ENCODE measurements around the gene SERPINB11.
"Not testable (repeated sequence)": the region's sequence is repeated elsewhere in the genome, so short reads cannot be mapped to it uniquely, and the experiment has no call there.

The SERPINB11 gene

GRCh38 chr18:63730773-63731172 is 28.0 kb downstream of the SERPINB11 start:
- DNase-seq (ENCODE audit: low read depth): no peak

- DNase-seq (ENCODE audit: low read depth): no peak
These were observed 28.5 kb downstream of the SERPINB11 start for GRCh38 chr18:63731215-63731614.

DNA sequence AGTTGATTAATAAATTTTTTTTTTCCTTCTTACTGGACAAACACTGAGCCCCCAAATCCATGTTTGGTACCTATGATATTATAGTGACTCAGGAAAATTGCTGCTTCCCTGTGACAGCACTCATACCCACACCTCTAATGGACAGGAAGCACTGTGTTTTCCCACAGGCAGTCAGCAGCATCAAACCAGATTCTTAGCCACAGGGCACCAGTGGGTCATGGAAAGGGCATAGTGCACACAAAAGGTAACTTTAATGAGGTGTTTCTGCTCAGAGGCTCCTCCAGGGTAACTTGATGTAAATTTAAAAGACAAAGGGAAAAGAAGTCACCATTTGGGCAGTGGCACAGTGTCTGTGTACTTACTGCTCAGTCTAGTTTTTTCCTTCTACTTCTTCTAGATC is 34.1 kb downstream of the SERPINB11 start:
- DNase-seq (ENCODE audit: low read depth): no peak

- no peak for DNase-seq (ENCODE audit: low read depth)
These were observed 39.0 kb downstream of the SERPINB11 start for GRCh38 chr18:63741769-63742168.

GRCh38 chr18:63747006-63747405 is 44.2 kb downstream of the SERPINB11 start:
- DNase-seq (ENCODE audit: low read depth): no peak

- no peak for DNase-seq (ENCODE audit: low read depth)
These were observed 46.7 kb downstream of the SERPINB11 start for GRCh38 chr18:63749489-63749888.

DNA sequence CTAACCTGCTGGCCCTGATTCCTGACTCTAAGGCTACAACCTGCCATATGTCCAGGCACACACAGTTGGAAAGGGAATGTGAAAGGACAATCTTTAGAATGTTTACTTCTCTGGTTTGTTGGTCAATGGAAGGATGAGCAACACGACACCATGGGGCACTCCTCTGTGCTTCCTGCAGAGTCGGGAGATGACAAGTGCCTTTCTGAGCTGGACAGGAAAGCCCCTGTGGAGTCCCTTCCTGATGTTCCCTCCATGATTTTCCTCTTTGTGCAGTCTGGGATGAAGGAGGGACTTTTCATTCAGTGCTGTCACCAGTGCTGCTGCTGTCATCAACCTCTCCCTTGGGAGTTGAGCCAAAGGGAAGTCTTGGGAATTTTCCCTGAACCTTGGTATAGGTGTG is 49.9 kb downstream of the SERPINB11 start:
- DNase-seq (ENCODE audit: low read depth): no peak

DNA sequence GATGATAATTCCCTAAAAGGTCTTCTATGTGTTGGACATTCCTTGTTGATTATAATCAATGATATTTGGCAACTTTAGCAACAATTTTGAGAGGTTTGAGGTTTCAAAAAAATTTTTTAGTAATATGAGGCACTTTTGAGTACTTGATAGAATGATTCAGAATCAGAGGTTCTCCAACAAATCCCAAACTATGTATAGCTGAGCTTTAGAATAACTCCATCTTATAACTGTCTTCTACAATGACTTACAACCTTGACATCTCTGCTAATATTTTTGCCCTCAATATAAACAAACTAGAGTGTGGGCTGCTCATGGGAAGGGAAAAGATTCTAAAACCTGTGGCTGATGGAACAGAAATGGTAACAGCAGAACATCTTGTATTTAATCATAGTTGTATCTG is 50.9 kb downstream of the SERPINB11 start:
- no peak for DNase-seq (ENCODE audit: low read depth)

- DNase-seq (ENCODE audit: low read depth): no peak
These were observed 54.8 kb downstream of the SERPINB11 start for GRCh38 chr18:63757541-63757940.

- no peak for DNase-seq (ENCODE audit: low read depth)
These were observed 56.0 kb downstream of the SERPINB11 start for GRCh38 chr18:63758615-63759240.

DNA sequence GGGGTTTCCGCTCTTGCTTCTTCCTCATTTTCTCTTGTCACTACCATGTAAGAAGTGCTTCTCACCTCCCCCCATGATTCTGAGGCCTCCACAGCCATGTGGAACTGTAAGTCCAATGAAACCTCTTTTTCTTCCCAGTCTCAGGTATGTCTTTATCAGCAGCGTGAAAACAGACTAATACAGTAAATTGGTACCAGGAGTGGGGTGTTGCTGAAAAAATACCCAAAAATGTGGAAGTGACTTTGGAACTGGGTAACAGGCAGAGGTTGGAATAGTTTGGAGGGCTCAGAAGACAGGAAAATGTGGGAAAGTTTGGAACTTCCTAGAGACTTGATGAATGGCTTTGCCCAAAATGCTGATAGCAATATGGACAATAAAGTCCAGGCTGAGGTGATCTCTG is 57.0 kb downstream of the SERPINB11 start:
- DNase-seq (ENCODE audit: low read depth): not testable (repeated sequence)

DNA sequence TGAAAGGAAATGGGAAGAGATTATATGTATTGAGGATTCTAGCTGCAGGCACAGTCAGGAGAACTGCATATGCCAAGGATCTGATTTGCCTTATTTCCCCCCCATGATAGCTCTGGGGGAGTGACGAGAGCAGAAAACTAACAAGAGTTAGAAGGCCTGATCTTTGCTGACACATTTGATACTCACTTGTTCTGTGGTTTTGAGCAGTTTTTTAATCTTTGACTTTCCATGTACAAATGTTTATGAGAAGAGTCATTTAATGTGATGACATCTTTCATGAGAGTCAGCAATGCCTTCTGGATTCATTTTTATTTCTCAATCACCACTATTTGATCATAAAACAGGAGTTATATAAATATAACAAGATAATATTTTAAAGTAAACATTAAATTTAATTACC is 59.8 kb downstream of the SERPINB11 start:
- DNase-seq (ENCODE audit: low read depth): no peak

GRCh38 chr18:63763831-63764600 is 61.3 kb downstream of the SERPINB11 start:
- no peak for DNase-seq (ENCODE audit: low read depth)

GRCh38 chr18:63765837-63766236 is 63.1 kb downstream of the SERPINB11 start:
- DNase-seq (ENCODE audit: low read depth): no peak
